Dermis microvascular lymphatic vessel endothelial cell (primary cell): ENCODE results near the gene TCEAL1. TPM values are rescaled to one million over a fixed set of nuclear protein-coding genes. Genes with fewer than 3 reads are reported as not detected.

Experiments
- DNase-seq, 2 donors: peaks; one replicate each; pipeline versions ENCODE4 v3.0.0 to v3.0.0-alpha.2; 2010; ENCODE audit warnings: low read depth in 2 of 2
- total RNA-seq: library from RNA; depleted of rRNA; stranded (reverse); fragments of >200 nt; gene quantifications from 2 replicates; pipeline ENCODE4 v1.2.1, GENCODE V29; 2014

Gene TCEAL1
- total RNA-seq, 1 donor from 2014 or later, result 15.0 TPM

GRCh38 chrX:103678199-103678993, 49.6 kb downstream of the TCEAL1 start:
- DNase-seq, result no peak

Other genes with a start within 250 kb of the TCEAL1 start
- 0.13 TPM in 1 of 2 replicates, not detected in the other for gene RAB40A, start 109.5 kb upstream of the TCEAL1 start, total RNA-seq
- 21.8 and 24.5 TPM in 2 replicates for gene TCEAL4, start 43.5 kb upstream of the TCEAL1 start, total RNA-seq
- gene TCEAL3, start 21.0 kb upstream of the TCEAL1 start, total RNA-seq, result 4.6 and 4.7 TPM in 2 replicates
- 387 and 448 TPM in 2 replicates for gene MORF4L2, start 57.7 kb downstream of the TCEAL1 start, total RNA-seq
- gene TMEM31, start 81.9 kb downstream of the TCEAL1 start, total RNA-seq, result 0.13 TPM in 1 of 2 replicates, not detected in the other
- gene PLP1, start 147.9 kb downstream of the TCEAL1 start, total RNA-seq, result 0.13 and 1.0 TPM in 2 replicates
- 0.39 and 1.0 TPM in 2 replicates for gene RAB9B, start 203.3 kb downstream of the TCEAL1 start, total RNA-seq